HEK293 (cell line): Measurements from ENCODE around the gene MCAM.

Source experiments
- CTCF ChIA-PET: fragments of 350-600 bp; formaldehyde crosslinking; extraction: SDS; loops from one replicate; lab custom pipeline; 2021; ENCODE audit warnings: antibody characterized with exemption; lab: Yijun Ruan, JAX
- POLR2A ChIA-PET: fragments of 300-600 bp; formaldehyde crosslinking; extraction: SDS; loops from one replicate; lab custom pipeline; 2020; ENCODE audit warnings: antibody characterized with exemption, inconsistent platforms; lab: Yijun Ruan, JAX
- H3K27ac ChIP-seq: fragments of 200-500 bp; sonication (Bioruptor generic); 2 replicates; pipeline ENCODE4 v1.5.1; 2014; ENCODE audit warnings: low read depth, low read length, control low read depth, inconsistent platforms; ENCODE audit errors: extremely low read depth
- H3K36me3 ChIP-seq, 2 experiments: fragments of 200-500 bp in 1 of 2; sonication (Bioruptor generic) in 1 of 2; 1 replicate in 1 of 2; 2 replicates in 1 of 2; pipeline ENCODE4 v1.5.1; 2014 to 2017; ENCODE audit warnings: inconsistent platforms in 2 of 2, low read length in 2 of 2; ENCODE audit not compliant: control insufficient read depth in 2 of 2, insufficient read depth in 1 of 2
- H3K4me1 ChIP-seq: fragments of 200-500 bp; sonication (Bioruptor generic); 2 replicates; pipeline ENCODE4 v1.5.1; 2014; ENCODE audit warnings: mild to moderate bottlenecking, low read length, inconsistent platforms; ENCODE audit not compliant: control insufficient read depth, insufficient read depth
- H3K4me3 ChIP-seq: 2 replicates; pipeline ENCODE4 v1.5.1; 2011; ENCODE audit warnings: low read depth, mild to moderate bottlenecking, control low read depth, low read length, moderate library complexity
- H3K9me3 ChIP-seq: fragments of 200-500 bp; sonication (Bioruptor generic); 2 replicates; pipeline ENCODE4 v1.5.1; 2014; ENCODE audit warnings: low read depth, low read length, inconsistent platforms; ENCODE audit not compliant: control insufficient read depth, insufficient read depth
- EGR2 ChIP-seq: fragments of 450-650 bp; formaldehyde crosslinking; IDR thresholded peaks from 2 replicates; pipeline ENCODE4 v1.5.1; 2016; ENCODE audit warnings: low read depth, missing biosample characterization, missing genetic modification characterization
- GLIS2 ChIP-seq: fragments of 450-650 bp; formaldehyde crosslinking; IDR thresholded peaks from 2 replicates; pipeline ENCODE4 v1.5.1; 2016; ENCODE audit warnings: missing biosample characterization, missing genetic modification characterization
- KLF17 ChIP-seq: fragments of 450-650 bp; formaldehyde crosslinking; IDR thresholded peaks from 2 replicates; pipeline ENCODE4 v1.5.1; 2016; ENCODE audit warnings: missing biosample characterization, missing genetic modification characterization
- PRDM10 ChIP-seq: fragments of 450-650 bp; formaldehyde crosslinking; IDR thresholded peaks from 2 replicates; pipeline ENCODE4 v1.5.1; 2016; ENCODE audit warnings: missing biosample characterization, missing genetic modification characterization
- SCRT2 ChIP-seq: fragments of 450-650 bp; formaldehyde crosslinking; IDR thresholded peaks from 2 replicates; pipeline ENCODE4 v1.5.1; 2016; ENCODE audit warnings: missing biosample characterization, missing genetic modification characterization
- ZBTB17 ChIP-seq: fragments of 450-650 bp; formaldehyde crosslinking; IDR thresholded peaks from 2 replicates; pipeline ENCODE4 v1.5.1; 2016; ENCODE audit warnings: missing biosample characterization, missing genetic modification characterization
- ZBTB44 ChIP-seq: fragments of 450-650 bp; IDR thresholded peaks from 2 replicates; pipeline ENCODE4 v1.5.1; 2018; ENCODE audit warnings: missing biosample characterization, mild to moderate bottlenecking, missing genetic modification characterization
- ZBTB8A ChIP-seq: fragments of 450-650 bp; formaldehyde crosslinking; IDR thresholded peaks from 2 replicates; pipeline ENCODE4 v1.5.1; 2016; ENCODE audit warnings: missing biosample characterization, missing genetic modification characterization
- ZNF221 ChIP-seq: fragments of 450-650 bp; formaldehyde crosslinking; IDR thresholded peaks from 2 replicates; pipeline ENCODE4 v1.5.1; 2017; ENCODE audit warnings: missing biosample characterization, missing genetic modification characterization, borderline replicate concordance
- ZNF223 ChIP-seq: fragments of 450-650 bp; formaldehyde crosslinking; IDR thresholded peaks from 2 replicates; pipeline ENCODE4 v1.5.1; 2016; ENCODE audit warnings: missing biosample characterization, missing genetic modification characterization
- ZNF292 ChIP-seq: fragments of 450-650 bp; formaldehyde crosslinking; IDR thresholded peaks from 2 replicates; pipeline ENCODE4 v1.5.1; 2016; ENCODE audit warnings: low read depth, missing biosample characterization, missing genetic modification characterization, borderline replicate concordance
- ZNF37A ChIP-seq: fragments of 450-650 bp; IDR thresholded peaks from 2 replicates; pipeline ENCODE4 v1.5.1; 2018; ENCODE audit warnings: missing biosample characterization, missing genetic modification characterization
- ZNF394 ChIP-seq: fragments of 450-650 bp; formaldehyde crosslinking; IDR thresholded peaks from 2 replicates; pipeline ENCODE4 v1.5.1; 2016; ENCODE audit warnings: missing biosample characterization, missing genetic modification characterization, mild to moderate bottlenecking, moderate library complexity, borderline replicate concordance
- ZNF473 ChIP-seq: fragments of 450-650 bp; formaldehyde crosslinking; IDR thresholded peaks from 2 replicates; pipeline ENCODE4 v1.5.1; 2017; ENCODE audit warnings: missing biosample characterization, missing genetic modification characterization
- ZNF701 ChIP-seq: fragments of 450-650 bp; formaldehyde crosslinking; IDR thresholded peaks from 2 replicates; pipeline ENCODE4 v1.5.1; 2016; ENCODE audit warnings: missing biosample characterization, missing genetic modification characterization
- ZNF704 ChIP-seq: fragments of 450-650 bp; formaldehyde crosslinking; IDR thresholded peaks from 2 replicates; pipeline ENCODE4 v1.5.1; 2016; ENCODE audit warnings: missing biosample characterization, missing genetic modification characterization
- ZXDB ChIP-seq: fragments of 450-650 bp; formaldehyde crosslinking; IDR thresholded peaks from 2 replicates; pipeline ENCODE4 v1.5.1; 2016; ENCODE audit warnings: missing biosample characterization, missing genetic modification characterization

MCAM gene

GRCh38 chr11:119307974-119308373, 9.0 kb downstream of the MCAM start:
- POLR2A ChIA-PET, result interaction anchor here (0.6 to 4.8 kb wide), 5 partner anchors 9 to 215 kb away, joined by 3 to 35 read pairs (median 3); partner anchors contain the start of gene MCAM
- no peaks in the 10 kb centered on the region for H3K9me3 ChIP-seq
- H3K4me3 ChIP-seq, result no peak overlapping the region
- CTCF ChIA-PET, result interaction anchor here (0.5 to 4.4 kb wide), 18 partner anchors 11 to 243 kb away, joined by 3 to 20 read pairs (median 4); partner anchors contain the start of genes ABCG4, C2CD2L and CBL
- no peak overlapping the region for H3K27ac ChIP-seq
- no peaks in the 10 kb centered on the region for H3K4me1 ChIP-seq
- peaks cover 0 to 68% of the 10 kb centered on the region in 2 experiments; a peak in 2 of 3 replicates for H3K36me3 ChIP-seq
- TF ChIP-seq EGR2 (tag by site-specific recombination) (no peak), ZNF292 (no peak), ZNF221 (tag by site-specific recombination) (no peak), GLIS2 (no peak), ZNF704 (no peak), ZNF473 (tag by site-specific recombination) (no peak), ZNF394 (tag by site-specific recombination) (no peak), ZNF701 (tag by site-specific recombination) (no peak), ZBTB44 (no peak), ZBTB17 (tag by site-specific recombination) (no peak)

GRCh38 chr11:119307219-119307618, 9.7 kb downstream of the MCAM start:
- H3K36me3 ChIP-seq, result peaks cover 0 to 65% of the 10 kb centered on the region in 2 experiments; a peak in 2 of 3 replicates
- CTCF ChIA-PET, result interaction anchor here (0.6 to 4.4 kb wide), 17 partner anchors 11 to 318 kb away, joined by 3 to 20 read pairs (median 4); partner anchors contain the start of genes ABCG4 and CBL
- H3K4me1 ChIP-seq, result no peaks in the 10 kb centered on the region
- H3K4me3 ChIP-seq, result no peak overlapping the region
- no peak overlapping the region for H3K27ac ChIP-seq
- H3K9me3 ChIP-seq, result no peaks in the 10 kb centered on the region
- TF ChIP-seq PRDM10 (peak; percentile 96), ZBTB8A (no peak), ZNF223 (no peak), SCRT2 (tag by site-specific recombination) (no peak), ZNF37A (tag by site-specific recombination) (no peak)
- TF ChIP-seq, all 188 proteins: peak for 1
- POLR2A ChIA-PET, result interaction anchor here (0.6 to 4.8 kb wide), 5 partner anchors 10 to 215 kb away, joined by 3 to 35 read pairs (median 3); partner anchors contain the start of gene MCAM

- TF ChIP-seq KLF17 (tag by site-specific recombination) (no peak), ZBTB17 (tag by site-specific recombination) (peak; percentile 89), ZXDB (tag by site-specific recombination) (no peak)
- POLR2A ChIA-PET, result interaction anchor here (1.3 to 4.8 kb wide), 3 partner anchors 11 to 31 kb away, joined by 3 to 35 read pairs (median 4); partner anchors contain the start of genes MCAM and RNF26
- Histone ChIP-seq H3K27ac (no peak overlapping the region), H3K9me3 (no peaks in the 10 kb centered on the region), H3K4me1 (no peaks in the 10 kb centered on the region), H3K4me3 (no peak overlapping the region), H3K36me3 (peaks cover 0 to 65% of the 10 kb centered on the region in 2 experiments; a peak in 2 of 3 replicates)
- CTCF ChIA-PET, result interaction anchor here (1.0 to 4.4 kb wide), 5 partner anchors 12 to 168 kb away, joined by 3 to 20 read pairs (median 6); no protein-coding TSS in a partner anchor
Measured at GRCh38 chr11:119306373-119306890, 10.5 kb downstream of the MCAM start.
